SK-N-SH treated with all-trans-retinoic acid at 6 μM for 48 hours (cell line): ENCODE measurements around the gene PLB1.

Experiments
- ATAC-seq: fragments of 200-7000 bp; cut with Tn5 transposase; 3 replicates; pipeline ENCODE4 v1.9.1; 2020; ENCODE audit warnings: mild to moderate bottlenecking, moderate library complexity
- ARNTL ChIP-seq: fragments of 450-650 bp; formaldehyde crosslinking; IDR thresholded peaks from 2 replicates; pipeline ENCODE4 v1.5.0; 2020; ENCODE audit warnings: low read depth, mild to moderate bottlenecking, moderate library complexity, borderline replicate concordance
- BACH2 ChIP-seq: fragments of 250-450 bp; sonication (Bioruptor Pico); IDR thresholded peaks from 2 replicates; pipeline ENCODE4 v1.9.0; 2021; ENCODE audit warnings: mild to moderate bottlenecking, borderline replicate concordance
- CREB5 ChIP-seq: fragments of 250-450 bp; sonication (Bioruptor Pico); IDR thresholded peaks from 2 replicates; pipeline ENCODE4 v1.5.1; 2020; ENCODE audit warnings: low read depth, mild to moderate bottlenecking, moderate library complexity
- ESRRG ChIP-seq: fragments of 250-450 bp; sonication (Bioruptor Pico); IDR thresholded peaks from 2 replicates; pipeline ENCODE4 v1.6.1; 2021; ENCODE audit warnings: mild to moderate bottlenecking
- GLIS3 ChIP-seq: fragments of 250-450 bp; sonication (Bioruptor Pico); IDR thresholded peaks from 2 replicates; pipeline ENCODE4 v1.5.0; 2020; ENCODE audit warnings: mild to moderate bottlenecking, moderate library complexity
- ISL1 ChIP-seq: fragments of 250-450 bp; sonication (Bioruptor Pico); IDR thresholded peaks from 2 replicates; pipeline ENCODE4 v2.1.2; 2022; ENCODE audit warnings: mild to moderate bottlenecking, moderate library complexity
- OSR1 ChIP-seq: fragments of 250-450 bp; sonication (Bioruptor Pico); IDR thresholded peaks from 2 replicates; pipeline ENCODE4 v1.8.0; 2022; ENCODE audit warnings: moderate library complexity, mild to moderate bottlenecking, inconsistent platforms
- PATZ1 ChIP-seq: fragments of 250-450 bp; sonication (Bioruptor Pico); IDR thresholded peaks from 2 replicates; pipeline ENCODE4 v1.8.0; 2020; ENCODE audit warnings: mild to moderate bottlenecking, moderate library complexity, borderline replicate concordance
- POU6F1 ChIP-seq: fragments of 250-450 bp; sonication (Bioruptor Pico); IDR thresholded peaks from 2 replicates; pipeline ENCODE4 v1.8.0; 2021; ENCODE audit warnings: low read depth, mild to moderate bottlenecking, moderate library complexity, borderline replicate concordance
- PPARA ChIP-seq: fragments of 250-450 bp; sonication (Bioruptor Pico); IDR thresholded peaks from 2 replicates; pipeline ENCODE4 v1.5.0; 2020; ENCODE audit warnings: mild to moderate bottlenecking, borderline replicate concordance
- RARB ChIP-seq: fragments of 250-450 bp; sonication (Bioruptor Pico); IDR thresholded peaks from 2 replicates; pipeline ENCODE4 v1.8.0; 2021; ENCODE audit warnings: mild to moderate bottlenecking, moderate library complexity
- SNAI2 ChIP-seq: fragments of 250-450 bp; sonication (Bioruptor Pico); IDR thresholded peaks from 2 replicates; pipeline ENCODE4 v1.5.0; 2020; ENCODE audit warnings: mild to moderate bottlenecking, moderate library complexity
- TCF4 ChIP-seq: fragments of 250-450 bp; sonication (Bioruptor Pico); IDR thresholded peaks from 2 replicates; pipeline ENCODE4 v1.8.0; 2021; ENCODE audit warnings: mild to moderate bottlenecking, moderate library complexity, borderline replicate concordance
- ZFP3 ChIP-seq: fragments of 250-450 bp; sonication (Bioruptor Pico); IDR thresholded peaks from 2 replicates; pipeline ENCODE4 v1.5.0; 2020; ENCODE audit warnings: mild to moderate bottlenecking, moderate library complexity
- ZFP30 ChIP-seq: fragments of 450-650 bp; formaldehyde crosslinking; IDR thresholded peaks from 2 replicates; pipeline ENCODE4 v1.5.0; 2022; ENCODE audit warnings: mild to moderate bottlenecking, moderate library complexity
- ZNF565 ChIP-seq: fragments of 450-650 bp; formaldehyde crosslinking; conservative IDR thresholded peaks from 2 replicates; pipeline ENCODE4 v1.5.0; 2020; ENCODE audit warnings: low read depth, mild to moderate bottlenecking, moderate library complexity
- ZNF70 ChIP-seq: fragments of 450-650 bp; formaldehyde crosslinking; IDR thresholded peaks from 2 replicates; pipeline ENCODE4 v1.5.0; 2020; ENCODE audit warnings: mild to moderate bottlenecking, moderate library complexity
- ZNF8 ChIP-seq: fragments of 450-650 bp; formaldehyde crosslinking; IDR thresholded peaks from 2 replicates; pipeline ENCODE4 v1.5.0; 2020; ENCODE audit warnings: mild to moderate bottlenecking, moderate library complexity

PLB1 gene

GRCh38 chr2:28674062-28674712, 178.3 kb downstream of the PLB1 start:
- TF ChIP-seq BACH2 (CRISPR knock-in tag) (no peak), TCF4 (CRISPR knock-in tag) (no peak), ZNF70 (CRISPR knock-in tag) (no peak), ISL1 (CRISPR knock-in tag) (no peak), RARB (CRISPR knock-in tag) (no peak), SNAI2 (CRISPR knock-in tag) (no peak), PPARA (CRISPR knock-in tag) (no peak), ZFP30 (CRISPR knock-in tag) (no peak), CREB5 (CRISPR knock-in tag) (no peak), POU6F1 (CRISPR knock-in tag) (no peak), PATZ1 (CRISPR knock-in tag) (no peak), OSR1 (CRISPR knock-in tag) (no peak), ZFP3 (CRISPR knock-in tag) (no peak), ARNTL (CRISPR knock-in tag) (no peak), ESRRG (CRISPR knock-in tag) (no peak)
- no peak for ATAC-seq

DNA sequence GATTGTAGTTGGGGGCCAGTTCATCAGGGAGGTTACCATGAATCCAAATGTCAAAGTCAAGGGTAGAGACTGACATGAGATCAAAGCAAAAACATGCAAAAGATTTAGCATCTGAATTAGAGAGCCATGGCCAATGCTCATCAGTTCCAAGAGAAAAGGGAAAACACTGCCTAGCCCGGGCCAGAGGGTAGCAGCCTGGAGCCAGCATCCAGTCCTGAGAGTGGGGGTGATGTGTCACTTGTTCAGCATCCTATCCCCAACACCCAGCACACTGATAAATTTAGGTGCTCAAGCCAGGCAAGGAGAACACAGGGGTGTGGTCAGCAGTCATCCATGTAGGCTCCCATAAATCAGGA, 178.8 kb downstream of the PLB1 start:
- no peak for TF ChIP-seq OSR1 (CRISPR knock-in tag)
- TF ChIP-seq BACH2 (CRISPR knock-in tag) = no peak
- TF ChIP-seq ZFP30 (CRISPR knock-in tag) = no peak
- no peak for TF ChIP-seq GLIS3 (CRISPR knock-in tag)
- TF ChIP-seq ISL1 (CRISPR knock-in tag) = no peak
- no peak for TF ChIP-seq PATZ1 (CRISPR knock-in tag)
- TF ChIP-seq RARB (CRISPR knock-in tag) = no peak
- TF ChIP-seq ZNF8 = no peak
- no peak for TF ChIP-seq ZNF565 (CRISPR knock-in tag)
- no peak for TF ChIP-seq POU6F1 (CRISPR knock-in tag)
- ATAC-seq = no peak

DNA sequence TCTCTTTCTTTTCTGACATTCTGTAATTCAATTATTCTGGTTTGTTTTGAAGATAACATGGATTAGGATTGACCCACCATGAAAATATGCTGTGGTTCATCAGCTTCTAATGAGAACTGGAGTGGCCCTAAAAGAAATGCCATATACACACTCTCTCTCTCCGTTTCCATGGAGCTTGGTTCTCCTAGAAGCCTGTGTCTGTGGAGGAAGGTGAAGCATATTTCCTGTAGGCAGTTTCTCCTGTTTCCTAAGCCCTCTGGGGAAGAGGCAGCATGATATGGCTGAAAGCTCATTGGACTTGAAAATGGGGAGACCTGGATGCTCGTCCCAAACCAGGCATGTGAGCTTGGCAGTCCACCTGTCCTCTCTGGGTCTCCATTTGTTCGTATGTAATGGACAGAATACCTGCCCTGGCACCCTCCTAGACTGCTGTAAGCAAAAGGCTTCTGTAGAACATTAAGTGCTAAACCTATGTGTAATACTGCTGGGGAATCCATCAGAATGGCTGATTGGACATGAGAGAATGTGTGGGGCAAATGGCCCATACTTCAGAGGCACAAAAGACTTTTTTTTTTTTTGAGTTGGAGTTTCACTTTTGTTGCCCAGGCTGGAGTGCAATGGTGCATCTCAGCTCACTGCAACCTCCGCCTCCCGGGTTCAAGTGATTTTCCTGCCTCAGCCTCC, 180.4 kb downstream of the PLB1 start:
- ATAC-seq = peak; percentile 32; the same call in 1 of the 3 replicates
- TF ChIP-seq BACH2 (CRISPR knock-in tag) (no peak), CREB5 (CRISPR knock-in tag) (no peak)
